Neural crest cell (in vitro differentiated cells): Measurements from ENCODE around the gene IDI2. TPM values are rescaled to one million over a fixed set of nuclear protein-coding genes. Genes with fewer than 3 reads are reported as not detected.

Experiments
- DNase-seq: peaks from one replicate; pipeline ENCODE4 v3.0.0; 2021; ENCODE audit warnings: low read depth, mixed read lengths, low spot score
- H3K27ac Mint-ChIP-seq: one replicate; pipeline ENCODE4 v1.8.0; 2021; ENCODE audit warnings: mild to moderate bottlenecking, mixed read lengths; ENCODE audit not compliant: unreplicated experiment
- H3K27me3 Mint-ChIP-seq: 2 replicates; pipeline ENCODE4 v1.8.0; 2021; ENCODE audit warnings: low read depth, mild to moderate bottlenecking, mixed read lengths
- H3K36me3 Mint-ChIP-seq: 2 replicates; pipeline ENCODE4 v1.8.0; 2021; ENCODE audit warnings: low read depth, mild to moderate bottlenecking, mixed read lengths
- H3K4me1 Mint-ChIP-seq: 2 replicates; pipeline ENCODE4 v1.8.0; 2021; ENCODE audit warnings: mixed read lengths
- H3K4me3 Mint-ChIP-seq: one replicate; pipeline ENCODE4 v1.8.0; 2021; ENCODE audit warnings: mild to moderate bottlenecking, mixed read lengths
- H3K9me3 Mint-ChIP-seq: 2 replicates; pipeline ENCODE4 v1.8.0; 2021; ENCODE audit warnings: mixed read lengths
- CTCF ChIP-seq: fragments of 200-600 bp; sonication (generic); conservative IDR thresholded peaks from 2 replicates; pipeline ENCODE4 v1.5.0; 2021; ENCODE audit warnings: antibody characterized with exemption, mild to moderate bottlenecking
- total RNA-seq: library from RNA; stranded (reverse); gene quantifications from 2 replicates; pipeline ENCODE4 v1.2.1, GENCODE V29; 2021

The IDI2 gene
- total RNA-seq, 1 donor from 2014 or later: not detected

DNA sequence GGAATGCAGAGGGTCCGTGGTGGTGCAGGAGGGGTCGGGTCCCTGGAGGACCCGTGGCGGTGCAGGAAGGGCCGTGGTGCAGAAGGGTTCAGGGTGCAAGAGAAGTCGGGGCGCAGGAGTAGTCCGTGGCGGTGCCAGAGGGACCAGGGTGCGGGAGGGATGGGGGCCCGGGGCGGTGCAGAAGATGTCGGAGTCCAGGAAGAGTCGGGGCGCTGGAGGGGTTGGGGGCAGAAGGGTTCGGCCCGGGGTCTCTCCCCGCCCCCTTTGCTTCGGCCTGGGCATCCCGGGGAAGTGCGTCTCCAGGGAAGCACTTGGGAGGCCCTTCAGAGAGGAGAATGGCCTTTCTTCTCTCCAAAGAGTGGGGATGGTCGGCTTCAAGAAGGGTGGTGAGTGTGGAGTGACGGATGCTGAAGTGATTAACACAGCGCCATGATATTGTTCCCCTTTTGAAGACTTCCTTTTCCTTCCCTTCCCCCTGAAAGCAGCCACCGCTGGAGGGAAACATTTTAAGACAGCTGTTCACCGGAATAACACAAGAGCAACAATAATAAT lies 31.5 kb upstream of the IDI2 start:
- H3K4me1 Mint-ChIP-seq: peaks cover 46% of the 10 kb centered on the region

DNA sequence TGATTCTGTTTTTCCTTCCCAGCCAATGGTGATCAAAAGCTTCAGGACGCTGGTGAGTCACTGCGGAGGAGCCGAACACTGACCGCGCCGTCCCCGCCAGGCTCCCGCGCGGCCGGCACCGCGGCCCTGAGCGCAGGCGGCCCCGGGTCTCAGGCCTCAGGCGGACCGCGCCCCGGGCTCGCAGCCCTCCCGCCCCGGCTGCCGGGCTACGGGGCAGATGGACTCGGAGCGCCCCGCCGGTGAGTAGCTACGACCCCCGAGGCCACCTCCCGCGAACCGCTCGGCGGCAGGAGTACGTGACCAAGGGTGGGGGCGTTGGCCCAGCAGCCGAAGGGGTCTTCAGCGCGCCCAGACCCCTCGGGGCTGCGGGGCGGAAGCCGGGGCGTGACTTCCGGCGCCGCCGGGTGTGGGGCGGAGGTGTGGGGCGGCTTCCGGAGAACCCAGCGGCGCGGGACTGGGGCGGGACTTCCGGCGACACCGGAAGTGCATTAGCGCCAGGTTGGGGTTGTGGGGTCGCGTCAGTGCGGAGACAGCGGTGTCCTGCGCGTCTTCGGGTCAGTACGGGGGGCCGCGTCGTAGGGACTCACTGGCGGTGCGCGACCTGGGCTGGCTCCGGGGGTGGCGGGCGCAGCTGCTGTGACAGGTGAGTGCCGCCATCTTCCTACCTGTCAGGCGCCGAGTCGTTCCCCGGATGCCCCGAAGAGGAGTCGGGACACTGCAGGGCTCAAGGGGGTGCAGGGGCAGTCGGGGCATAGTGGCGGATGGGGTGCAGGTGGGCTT lies 30.9 kb upstream of the IDI2 start, which contains the start of gene WDR37:
WDR37 (plus strand) TSS at position 60 of the 780 bp plus-strand sequence. CDS start 15,771 bp downstream, outside the sequence.
- Mint-ChIP-seq H3K4me1 (peaks cover 51% of the 10 kb centered on the region), H3K9me3 (no peaks in the 10 kb centered on the region)

More for the DNA sequence above, 31.5 kb upstream of the IDI2 start:
- Mint-ChIP-seq H3K36me3 (peaks cover 3% of the 10 kb centered on the region), H3K27ac (peak overlapping the region; percentile 57), H3K4me3 (peak overlapping the region; percentile 92), H3K9me3 (no peaks in the 10 kb centered on the region), H3K27me3 (no peaks in the 10 kb centered on the region)
- no peak for TF ChIP-seq CTCF
- DNase-seq: no peak

DNA sequence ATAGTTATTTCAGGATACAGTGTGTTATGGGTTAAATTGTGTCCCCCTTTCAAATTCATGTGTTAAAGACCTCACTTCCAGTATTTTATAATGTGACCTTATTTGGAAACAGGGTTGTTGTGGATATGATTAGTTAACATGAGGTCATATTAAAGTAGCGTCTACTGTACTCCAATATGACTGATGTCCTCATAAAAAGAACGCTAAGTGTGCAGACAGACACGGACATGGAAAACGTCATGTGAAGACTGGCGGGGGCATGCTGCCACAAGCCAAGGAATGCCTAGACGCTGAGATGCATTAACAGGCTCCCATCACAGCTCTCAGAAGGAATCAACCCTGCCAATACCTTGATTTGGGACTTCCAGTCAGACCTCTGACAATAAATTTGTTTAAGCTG lies 29.0 kb upstream of the IDI2 start:
- Mint-ChIP-seq H3K4me1 (peaks cover 68% of the 10 kb centered on the region), H3K4me3 (peak overlapping the region; percentile 96), H3K36me3 (peaks cover 6% of the 10 kb centered on the region), H3K9me3 (no peaks in the 10 kb centered on the region), H3K27ac (no peak overlapping the region), H3K27me3 (no peaks in the 10 kb centered on the region)
- no peak for TF ChIP-seq CTCF
- DNase-seq: no peak

More for the DNA sequence above, 30.9 kb upstream of the IDI2 start, which contains the start of gene WDR37:
- Mint-ChIP-seq H3K36me3 (peaks cover 6% of the 10 kb centered on the region), H3K27me3 (no peaks in the 10 kb centered on the region), H3K27ac (peak within 1 kb of the TSS; percentile 96), H3K4me3 (peak within 1 kb of the TSS; percentile 96)
- peak; percentile 84 for DNase-seq
- no peak for TF ChIP-seq CTCF

GRCh38 chr10:1050554-1050953 lies 24.9 kb upstream of the IDI2 start:
- no peak for DNase-seq
- Mint-ChIP-seq H3K27ac (no peak overlapping the region), H3K36me3 (peaks cover 18% of the 10 kb centered on the region), H3K4me3 (peak overlapping the region; percentile 99), H3K4me1 (peaks cover 66% of the 10 kb centered on the region), H3K9me3 (no peaks in the 10 kb centered on the region), H3K27me3 (peaks cover 2% of the 10 kb centered on the region)
- TF ChIP-seq CTCF: peak; percentile 25

GRCh38 chr10:1050145-1050544 lies 24.5 kb upstream of the IDI2 start:
- H3K27ac Mint-ChIP-seq: peak overlapping the region; percentile 83
- no peaks in the 10 kb centered on the region for H3K9me3 Mint-ChIP-seq
- H3K27me3 Mint-ChIP-seq: peaks cover 2% of the 10 kb centered on the region
- DNase-seq: no peak
- peaks cover 66% of the 10 kb centered on the region for H3K4me1 Mint-ChIP-seq
- peaks cover 19% of the 10 kb centered on the region for H3K36me3 Mint-ChIP-seq
- no peak for TF ChIP-seq CTCF
- peak overlapping the region; percentile 99 for H3K4me3 Mint-ChIP-seq
